Heart right ventricle (tissue), 16 donors: ENCODE results near the gene FAM184A. TPM values are rescaled to one million over a fixed set of nuclear protein-coding genes. Genes with fewer than 3 reads are reported as not detected.
A peak's percentile ranks its signal among the peaks of the same experiment; 100 is the strongest.

Source experiments
- ATAC-seq, 8 donors: fragments of 200-7000 bp; cut with Tn5 transposase; one replicate each; pipeline ENCODE4 v1.9.1; 2020; ENCODE audit warnings: mild to moderate bottlenecking in 8 of 8, moderate library complexity in 8 of 8, moderate number of reproducible peaks in 1 of 8
- DNase-seq, 2 donors: peaks; one replicate each; pipeline ENCODE4 v3.0.0-alpha.2; 2020
- H3K27ac ChIP-seq, 10 donors: fragments of 200-600 bp; sonication (generic) in 2 of 10; one replicate each; pipeline versions ENCODE4 v1.5.0 to v1.8.0; 2020 to 2022; ENCODE audit warnings: mild to moderate bottlenecking in 3 of 10
- H3K27me3 ChIP-seq, 7 donors: fragments of 200-600 bp; one replicate each; pipeline ENCODE4 v1.8.0; 2021 to 2022; ENCODE audit warnings: mild to moderate bottlenecking in 2 of 7
- H3K36me3 ChIP-seq, 9 donors: fragments of 200-600 bp; sonication (generic) in 1 of 9; one replicate each; pipeline versions ENCODE4 v1.5.0 to v1.8.0; 2020 to 2022; ENCODE audit warnings: mild to moderate bottlenecking in 2 of 9
- H3K4me1 ChIP-seq, 9 donors: fragments of 200-600 bp; sonication (generic) in 1 of 9; one replicate each; pipeline versions ENCODE4 v1.5.0 to v1.8.0; 2020 to 2022; ENCODE audit warnings: mild to moderate bottlenecking in 4 of 9
- H3K4me3 ChIP-seq, 10 donors: fragments of 200-600 bp; sonication (generic) in 2 of 10; one replicate each; pipeline versions ENCODE4 v1.5.0 to v1.8.0; 2020 to 2022; ENCODE audit warnings: mild to moderate bottlenecking in 7 of 10, moderate library complexity in 2 of 10
- H3K9me3 ChIP-seq, 11 donors: fragments of 200-600 bp in 10 of 11; sonication (generic) in 2 of 11; one replicate each; pipeline versions ENCODE4 v1.5.0 to v1.8.0; 2013 to 2022; ENCODE audit warnings: mild to moderate bottlenecking in 2 of 11, control low read depth in 1 of 11, moderate library complexity in 1 of 11
- CTCF ChIP-seq, 9 donors: fragments of 200-600 bp; sonication (generic) in 2 of 9; IDR thresholded peaks; one replicate each; pipeline versions ENCODE4 v1.5.0 to v1.8.0; 2021 to 2022; ENCODE audit warnings: antibody characterized with exemption in 9 of 9, mild to moderate bottlenecking in 5 of 9, moderate library complexity in 1 of 9
- WGBS, 2 donors: extraction: QIAGEN DNeasy Blood & Tissue Kit; methylation state at CpG; one replicate each; pipeline ENCODE4 v1.1.7; 2013; ENCODE audit warnings: inconsistent platforms in 1 of 2; 5-methylcytosine and 5-hydroxymethylcytosine counted together
- intact Hi-C, 10 donors: fragments of 100-400 bp; cut with DNase I; formaldehyde crosslinking; loops; one replicate each; pipeline versions ENCODE4 v1.11.1 to v1.14.2; 2022
- polyA plus RNA-seq, 2 donors: library from polyadenylated mRNA; stranded (reverse); fragments of 200-250 nt; gene quantifications; one replicate each; pipeline ENCODE4 v1.2.3, GENCODE V29; 2013
- total RNA-seq, 10 donors: library from RNA; stranded (reverse); fragmentation: NEBNext Ultra II Directional in 3 of 10; extraction: Animal tissue kit (Norgen Biotek cat#: 25700) in 3 of 10; gene quantifications; one replicate each; pipeline versions ENCODE4 v1.2.1 to v1.2.4, GENCODE V29; 2021 to 2023
- donor health status: Arrhythmogenic right ventricular cardiomyopathy.
- donor health status: ischemic (EF 13 %, LVEDD 7.1; RV severe dilation, severe dysfunction).
- donor health status: healthy with polysubstance abuse.
- donor health status: DM: no; HTN: yes; CAD: no.
- donor health status: DM: no; HTN: no; CAD: no.
- donor health status: ischemic (EF 25% LVEDD 6.9; RV normal size, moderate dysfunction).
- donor health status: ischemic (EF 25% LVEDD 5.7; RV mildly dilated, moderate dysfunction).
- donor health status: healthy.
- donor health status: DM: yes; HTN: yes; CAD: no.
- donor health status: Ischemic cardiomyopathy.
- donor health status: ischemic (EF 35%, LVEDD 5.7; RV mildly dilated, moderate dysfunction).
- donor health status: nonischemic (EF 11% LVEDD 7.7; RV severe dilation, severe dysfunction).
- donor health status: DM: yes; HTN: yes; CAD: no.
- donor health status: PGD.
- donor health status: ischemic (EF 29% LVEDD 5.4; RV normal size, mild dysfunction).
- donor health status: nonischemic (EF 23%, LVEDD 6.1; RV moderate dilation, normal function).

Gene FAM184A
- total and polyA plus RNA-seq, 12 donors = 0.16 to 3.0 (median 0.42) TPM

GRCh38 chr6:119079283-119079809 lies 882 bp upstream of the FAM184A start:
- DNase-seq (no peak), ATAC-seq (no peak)
- Histone ChIP-seq H3K27ac (peak overlapping the region in 7 of 10 donors; percentile 25 to 63 (median 51)), H3K27me3 (peaks cover 0 to 15% (median 0%) of the 10 kb centered on the region in 7 donors), H3K4me1 (peaks cover 0 to 26% (median 9%) of the 10 kb centered on the region in 9 donors), H3K9me3 (peaks cover 0 to 15% (median 3%) of the 10 kb centered on the region in 11 donors), H3K4me3 (peak overlapping the region in 9 of 10 donors; percentile 56 to 71 (median 66)), H3K36me3 (no peaks in the 10 kb centered on the region)
- no peak for TF ChIP-seq CTCF (IDR thresholded peaks at IDR 0.05)
- intact Hi-C loops = no loop called here
- WGBS, 2 donors = 23 to 28% methylated on average over 9 of the region's 9 CpGs

GRCh38 chr6:119077643-119078375 lies 655 bp downstream of the FAM184A start:
- peak in 3 of 9 donors; percentile 12 to 29 (median 18) for TF ChIP-seq CTCF (IDR thresholded peaks at IDR 0.05)
- Histone ChIP-seq H3K9me3 (peaks cover 0 to 4% (median 0%) of the 10 kb centered on the region in 11 donors), H3K4me3 (peak overlapping the region; percentile 34 to 71 (median 65)), H3K27me3 (peaks cover 0 to 15% (median 0%) of the 10 kb centered on the region in 7 donors), H3K27ac (peak overlapping the region in 8 of 10 donors; percentile 25 to 63 (median 45)), H3K4me1 (peaks cover 0 to 26% (median 9%) of the 10 kb centered on the region in 9 donors), H3K36me3 (no peaks in the 10 kb centered on the region)
- DNase-seq (peak; percentile 11 to 24), ATAC-seq (peak in 6 of 8 donors; percentile 9 to 51 (median 30))
- 2% methylated on average over 37 to 43 of the region's 43 CpGs for WGBS, 2 donors
- intact Hi-C loops = no loop called here

- Histone ChIP-seq H3K9me3 (no peaks in the 10 kb centered on the region), H3K27ac (peak overlapping the region in 1 of 10 donors; percentile 39), H3K27me3 (peaks cover 0 to 15% (median 0%) of the 10 kb centered on the region in 7 donors), H3K4me3 (peak overlapping the region in 5 of 10 donors; percentile 63 to 71 (median 67)), H3K4me1 (peaks cover 0 to 26% (median 9%) of the 10 kb centered on the region in 9 donors), H3K36me3 (no peaks in the 10 kb centered on the region)
- no peak for TF ChIP-seq CTCF (IDR thresholded peaks at IDR 0.05)
- ATAC-seq = no peak
- no peak for DNase-seq
- intact Hi-C loops = no loop called here
- 39 to 60% methylated on average over 3 of the region's 3 CpGs for WGBS, 2 donors
Observed at GRCh38 chr6:119077391-119077642, 1.1 kb downstream of the FAM184A start.

- WGBS, 2 donors = 73 to 79% methylated on average over 7 of the region's 7 CpGs
- intact Hi-C loops = no loop called here
- peak overlapping the region in 1 of 10 donors; percentile 4 for H3K27ac ChIP-seq
- peak overlapping the region in 4 of 10 donors; percentile 63 to 71 (median 66) for H3K4me3 ChIP-seq
- H3K27me3 ChIP-seq = peaks cover 0 to 15% (median 0%) of the 10 kb centered on the region in 7 donors
- DNase-seq (no peak), ATAC-seq (no peak)
- no peaks in the 10 kb centered on the region for H3K36me3 ChIP-seq
- TF ChIP-seq CTCF (IDR thresholded peaks at IDR 0.05) = no peak
- H3K4me1 ChIP-seq = peaks cover 0 to 26% (median 9%) of the 10 kb centered on the region in 9 donors
- H3K9me3 ChIP-seq = no peaks in the 10 kb centered on the region
Observed at GRCh38 chr6:119076576-119077390, 1.7 kb downstream of the FAM184A start.
